ENCODE measurements around the gene FGF4. TPM values are rescaled to one million over a fixed set of nuclear protein-coding genes. Genes with fewer than 3 reads are reported as not detected.

FGF4 gene
- total RNA-seq, 4 donors from 2014 or later, result not detected

DNA sequence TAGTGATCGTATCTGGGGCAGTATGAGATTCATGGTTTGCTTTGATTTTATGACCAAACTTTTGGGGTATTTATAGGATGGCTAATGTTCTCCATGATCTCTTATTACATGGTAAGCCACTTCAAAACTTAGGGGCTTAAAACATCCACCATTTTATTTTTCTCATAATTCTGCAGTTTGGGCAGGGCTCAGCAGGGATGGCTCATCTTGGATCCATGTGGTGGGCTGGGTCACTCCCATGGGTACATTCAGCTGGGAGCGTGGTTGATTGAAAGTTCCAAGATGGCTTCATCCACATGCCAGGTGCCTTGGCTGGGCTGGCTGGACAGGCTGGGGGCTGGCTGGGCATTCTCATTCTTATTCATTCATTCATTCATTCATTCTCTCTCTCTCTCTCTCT, 40.8 kb downstream of the FGF4 start:
- 96% methylated on average over 2 of the region's 2 CpGs for WGBS
- H3K4me1 ChIP-seq, result no peaks in the 10 kb centered on the region
- intact Hi-C loops (cut with DNase I), result no loop called here
- DNase-seq (ENCODE audit: extremely low spot score), result no peak
- peaks cover 0 to 36% (median 0%) of the 10 kb centered on the region in 4 donors for H3K27me3 ChIP-seq
- no peak overlapping the region for H3K4me3 ChIP-seq
- H3K36me3 ChIP-seq, result no peaks in the 10 kb centered on the region
- peaks cover 0 to 36% (median 27%) of the 10 kb centered on the region in 4 donors for H3K9me3 ChIP-seq
- TF ChIP-seq POLR2AphosphoS5 (IDR thresholded peaks at IDR 0.05) (no peak), POLR2A (IDR thresholded peaks at IDR 0.05; ENCODE audit: low read depth) (no peak), EP300 (IDR thresholded peaks at IDR 0.05) (no peak)
- TF ChIP-seq, protein P1, sequence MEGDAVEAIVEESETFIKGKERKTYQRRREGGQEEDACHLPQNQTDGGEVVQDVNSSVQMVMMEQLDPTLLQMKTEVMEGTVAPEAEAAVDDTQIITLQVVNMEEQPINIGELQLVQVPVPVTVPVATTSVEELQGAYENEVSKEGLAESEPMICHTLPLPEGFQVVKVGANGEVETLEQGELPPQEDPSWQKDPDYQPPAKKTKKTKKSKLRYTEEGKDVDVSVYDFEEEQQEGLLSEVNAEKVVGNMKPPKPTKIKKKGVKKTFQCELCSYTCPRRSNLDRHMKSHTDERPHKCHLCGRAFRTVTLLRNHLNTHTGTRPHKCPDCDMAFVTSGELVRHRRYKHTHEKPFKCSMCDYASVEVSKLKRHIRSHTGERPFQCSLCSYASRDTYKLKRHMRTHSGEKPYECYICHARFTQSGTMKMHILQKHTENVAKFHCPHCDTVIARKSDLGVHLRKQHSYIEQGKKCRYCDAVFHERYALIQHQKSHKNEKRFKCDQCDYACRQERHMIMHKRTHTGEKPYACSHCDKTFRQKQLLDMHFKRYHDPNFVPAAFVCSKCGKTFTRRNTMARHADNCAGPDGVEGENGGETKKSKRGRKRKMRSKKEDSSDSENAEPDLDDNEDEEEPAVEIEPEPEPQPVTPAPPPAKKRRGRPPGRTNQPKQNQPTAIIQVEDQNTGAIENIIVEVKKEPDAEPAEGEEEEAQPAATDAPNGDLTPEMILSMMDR (IDR thresholded peaks at IDR 0.05), result no peak
- H3K27ac ChIP-seq (replicated peaks in 1 of 4), result no peak overlapping the region

DNA sequence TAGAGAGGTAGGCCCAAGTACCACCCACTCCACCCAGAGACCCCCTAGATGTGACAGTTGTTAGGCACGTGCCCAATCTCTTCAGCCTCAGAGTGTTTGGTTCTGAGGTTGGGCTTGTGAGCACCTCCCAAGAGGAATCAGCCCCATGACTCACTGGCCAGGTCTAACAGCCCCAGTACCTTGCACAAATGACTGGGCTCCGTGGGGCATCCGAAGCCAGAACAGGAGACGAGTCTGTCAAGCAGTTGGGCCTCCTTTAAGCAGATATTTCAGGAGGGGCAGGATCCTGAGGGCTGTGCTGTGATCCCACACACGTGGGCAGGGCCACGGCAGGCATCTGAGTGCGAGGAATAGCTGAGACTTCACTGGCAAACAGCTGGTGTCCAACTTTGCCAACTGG, 42.2 kb downstream of the FGF4 start:
- intact Hi-C loops (cut with DNase I), result no loop called here
- TF ChIP-seq EP300 (IDR thresholded peaks at IDR 0.05) (no peak), POLR2AphosphoS5 (IDR thresholded peaks at IDR 0.05) (no peak), POLR2A (IDR thresholded peaks at IDR 0.05; ENCODE audit: low read depth) (no peak)
- TF ChIP-seq, protein P1 (IDR thresholded peaks at IDR 0.05), result no peak
- H3K9me3 ChIP-seq, result peaks cover 0 to 21% (median 15%) of the 10 kb centered on the region in 4 donors
- DNase-seq (ENCODE audit: extremely low spot score), result no peak
- no peaks in the 10 kb centered on the region for H3K4me1 ChIP-seq
- peaks cover 0 to 47% (median 0%) of the 10 kb centered on the region in 4 donors for H3K27me3 ChIP-seq
- WGBS, result 82% methylated on average over 3 of the region's 7 CpGs
- H3K36me3 ChIP-seq, result no peaks in the 10 kb centered on the region
- H3K27ac ChIP-seq (replicated peaks in 1 of 4), result no peak overlapping the region
- no peak overlapping the region for H3K4me3 ChIP-seq

DNA sequence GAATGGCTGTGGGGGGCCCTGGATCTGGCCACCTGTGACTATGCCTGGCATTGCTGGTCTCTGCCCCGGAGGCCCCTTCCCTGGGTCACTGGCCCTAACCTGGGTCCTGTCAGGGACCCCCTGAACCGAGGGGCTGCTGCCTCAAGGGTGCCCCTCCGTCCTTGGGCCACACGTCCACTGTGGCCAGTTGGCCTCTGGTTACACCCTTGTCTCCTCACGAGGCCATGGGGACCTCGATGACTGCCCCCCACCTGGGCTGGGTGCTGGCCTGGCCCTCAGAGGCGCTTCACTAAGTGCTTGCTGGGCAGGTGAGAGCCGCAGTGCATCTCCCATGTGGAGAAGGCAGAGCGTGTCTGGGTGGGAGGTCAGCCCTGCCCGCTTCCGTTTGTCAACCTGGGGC, 44.0 kb downstream of the FGF4 start:
- intact Hi-C loops (cut with DNase I), result no loop called here
- WGBS, result 70% methylated on average over 10 of the region's 11 CpGs
- peaks cover 0 to 65% (median 0%) of the 10 kb centered on the region in 4 donors for H3K27me3 ChIP-seq
- no peak for DNase-seq (ENCODE audit: extremely low spot score)
- H3K4me1 ChIP-seq, result no peaks in the 10 kb centered on the region
- no peak overlapping the region for H3K27ac ChIP-seq (replicated peaks in 1 of 4)
- H3K4me3 ChIP-seq, result no peak overlapping the region
- TF ChIP-seq POLR2AphosphoS5 (IDR thresholded peaks at IDR 0.05) (no peak), EP300 (IDR thresholded peaks at IDR 0.05) (no peak), POLR2A (IDR thresholded peaks at IDR 0.05; ENCODE audit: low read depth) (no peak)
- TF ChIP-seq, protein P1 (IDR thresholded peaks at IDR 0.05), result no peak
- peaks cover 0 to 14% (median 9%) of the 10 kb centered on the region in 4 donors for H3K9me3 ChIP-seq
- no peaks in the 10 kb centered on the region for H3K36me3 ChIP-seq

DNA sequence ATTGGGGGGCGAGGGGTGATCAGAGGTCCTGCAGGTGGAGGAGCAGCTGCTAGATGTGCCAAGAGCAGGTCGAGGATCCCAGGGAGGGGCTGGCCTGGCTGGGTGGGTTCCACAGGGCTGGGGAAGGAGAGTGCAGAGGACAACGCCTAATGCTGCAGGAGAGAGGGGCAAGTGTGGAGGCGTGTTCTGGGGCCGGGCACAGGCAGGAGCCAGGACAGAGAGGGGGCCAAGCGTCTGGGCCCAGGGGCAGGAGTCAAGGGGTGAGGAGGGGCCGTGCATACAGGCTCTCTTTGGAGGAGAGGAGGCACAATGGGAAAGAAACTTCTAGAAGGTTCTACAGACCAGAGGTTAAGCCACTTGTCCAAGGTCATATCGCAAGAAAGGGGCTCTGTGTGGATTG, 44.6 kb downstream of the FGF4 start:
- Histone ChIP-seq H3K4me3 (no peak overlapping the region), H3K4me1 (no peaks in the 10 kb centered on the region), H3K27me3 (peaks cover 0 to 71% (median 0%) of the 10 kb centered on the region in 4 donors), H3K27ac (replicated peaks in 1 of 4) (no peak overlapping the region), H3K36me3 (no peaks in the 10 kb centered on the region), H3K9me3 (peaks cover 0 to 14% (median 9%) of the 10 kb centered on the region in 4 donors)
- DNase-seq (ENCODE audit: extremely low spot score), result no peak
- intact Hi-C loops (cut with DNase I), result no loop called here
- TF ChIP-seq, protein P1 (IDR thresholded peaks at IDR 0.05), result no peak
- TF ChIP-seq POLR2AphosphoS5 (IDR thresholded peaks at IDR 0.05) (no peak), EP300 (IDR thresholded peaks at IDR 0.05) (no peak), POLR2A (IDR thresholded peaks at IDR 0.05; ENCODE audit: low read depth) (no peak)
- WGBS, result 79% methylated on average over 8 of the region's 8 CpGs

DNA sequence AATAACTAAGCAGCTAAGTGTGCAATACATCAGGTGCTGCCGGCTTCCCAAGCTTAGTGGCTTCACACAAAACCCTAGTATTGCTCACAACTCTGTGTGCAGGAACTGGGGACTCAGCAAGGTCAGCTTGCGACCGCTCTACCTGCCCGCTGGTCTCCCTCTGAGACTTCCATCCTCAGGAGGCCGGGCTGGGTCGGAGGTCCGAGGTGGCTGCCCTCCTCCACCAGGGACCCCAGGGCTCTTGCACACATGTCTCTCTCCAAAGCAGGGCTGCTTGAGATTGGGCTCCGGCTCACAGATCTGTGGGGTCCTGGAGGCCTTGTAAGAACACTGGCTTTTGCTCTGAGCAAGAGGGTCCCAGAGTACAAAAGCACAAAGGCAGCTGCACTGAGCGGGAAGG, 45.9 kb downstream of the FGF4 start:
- DNase-seq (ENCODE audit: extremely low spot score), result no peak
- intact Hi-C loops (cut with DNase I), result no loop called here
- Histone ChIP-seq H3K9me3 (peaks cover 0 to 6% (median 3%) of the 10 kb centered on the region in 4 donors), H3K27me3 (peaks cover 0 to 73% (median 2%) of the 10 kb centered on the region in 4 donors), H3K4me3 (no peak overlapping the region), H3K4me1 (no peaks in the 10 kb centered on the region), H3K36me3 (no peaks in the 10 kb centered on the region), H3K27ac (replicated peaks in 1 of 4) (no peak overlapping the region)
- 94% methylated on average over 6 of the region's 9 CpGs for WGBS
- TF ChIP-seq POLR2AphosphoS5 (IDR thresholded peaks at IDR 0.05), result no peak
- no peak for TF ChIP-seq POLR2A (IDR thresholded peaks at IDR 0.05; ENCODE audit: low read depth)
- TF ChIP-seq EP300 (IDR thresholded peaks at IDR 0.05), result no peak
- TF ChIP-seq, protein P1 (IDR thresholded peaks at IDR 0.05), result no peak

All from esophagus muscularis mucosa (tissue), 4 donors.